CMK (cell line): ENCODE results near the gene L1TD1.
"Not testable (repeated sequence)": the region's sequence is repeated elsewhere in the genome, so short reads cannot be mapped to it uniquely, and the experiment has no call there.

Experiments used
- DNase-seq: peaks from one replicate; pipeline ENCODE4 v3.0.0-alpha.2; 2010; ENCODE audit warnings: low read depth

The L1TD1 gene

GRCh38 chr1:62237950-62238374, 43.3 kb downstream of the L1TD1 start:
- DNase-seq, result no peak

- no peak for DNase-seq
Measured at GRCh38 chr1:62238507-62238906, 43.9 kb downstream of the L1TD1 start.

DNA sequence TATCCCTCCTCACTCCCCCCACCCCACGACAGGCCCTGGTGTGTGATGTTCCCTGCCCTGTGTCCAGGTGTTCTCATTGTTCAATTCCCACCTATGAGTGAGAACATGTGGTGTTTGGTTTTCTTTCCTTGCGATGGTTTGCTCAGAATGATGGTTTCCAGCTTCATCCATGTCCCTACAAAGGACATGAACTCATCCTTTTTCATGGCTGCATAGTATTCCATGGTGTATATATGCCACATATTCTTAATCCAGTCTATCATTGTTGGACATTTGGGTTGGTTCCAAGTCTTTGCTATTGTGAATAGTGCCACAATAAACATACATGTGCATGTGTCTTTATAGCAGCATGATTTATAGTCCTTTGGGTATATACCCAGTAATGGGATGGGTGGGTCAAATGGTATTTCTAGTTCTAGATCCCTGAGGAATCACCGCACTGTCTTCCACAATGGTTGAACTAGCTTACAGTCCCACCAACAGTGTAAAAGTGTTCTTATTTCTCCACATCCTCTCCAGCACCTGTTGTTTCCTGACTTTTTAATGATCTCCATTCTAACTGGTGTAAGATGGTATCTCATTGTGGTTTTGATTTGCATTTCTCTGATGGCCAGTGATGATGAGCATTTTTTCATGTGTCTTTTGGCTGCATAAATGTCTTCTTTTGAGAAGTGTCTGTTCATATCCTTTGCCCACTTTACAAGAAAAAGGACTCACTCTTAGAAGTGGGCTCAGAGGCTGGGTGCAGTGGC, 45.2 kb downstream of the L1TD1 start:
- not testable (repeated sequence) for DNase-seq

- DNase-seq, result no peak
Measured at GRCh38 chr1:62240651-62241370, 46.2 kb downstream of the L1TD1 start.

DNA sequence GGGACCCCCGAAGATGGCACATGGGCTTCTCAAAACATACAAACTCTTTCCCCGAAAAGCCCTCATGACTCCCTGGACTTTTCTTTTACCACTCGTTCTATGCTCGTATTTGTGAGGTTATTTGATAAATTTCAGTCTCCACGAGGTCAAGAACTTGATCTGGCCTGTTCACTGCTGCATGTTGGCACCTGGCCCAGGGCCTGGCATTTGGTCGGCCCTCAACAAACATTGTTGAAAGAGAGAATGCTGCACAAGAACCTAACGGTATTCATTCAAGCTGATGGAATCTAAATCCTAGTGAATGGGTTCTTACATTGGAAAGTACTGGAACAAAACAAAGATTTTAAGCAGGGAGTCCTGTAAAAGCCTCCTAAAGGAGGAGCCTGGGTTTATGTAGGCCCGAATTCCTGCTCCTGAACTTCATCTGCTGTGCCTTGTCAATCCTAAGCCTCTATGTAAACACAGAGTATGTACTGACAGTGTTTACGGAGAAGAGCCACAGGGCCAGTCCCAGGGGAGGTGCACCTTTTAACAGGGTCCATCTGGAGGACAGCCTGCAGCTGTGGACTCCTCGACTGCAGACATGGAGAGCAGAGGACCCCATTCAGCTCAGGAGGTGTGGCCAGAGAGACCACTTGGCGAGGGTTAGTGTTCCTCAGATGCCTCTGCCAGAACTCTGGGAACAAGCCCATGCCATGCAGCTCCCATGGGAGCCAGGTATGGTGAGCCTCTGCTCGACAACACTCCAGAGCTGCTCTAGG, 46.9 kb downstream of the L1TD1 start:
- no peak for DNase-seq

GRCh38 chr1:62244380-62244779, 49.7 kb downstream of the L1TD1 start:
- DNase-seq, result not testable (repeated sequence)

GRCh38 chr1:62245201-62245600, 50.6 kb downstream of the L1TD1 start:
- no peak for DNase-seq

- DNase-seq, result no peak
Measured at GRCh38 chr1:62247391-62248168, 52.9 kb downstream of the L1TD1 start.

- DNase-seq, result no peak
Measured at GRCh38 chr1:62250126-62250726, 55.6 kb downstream of the L1TD1 start.

DNA sequence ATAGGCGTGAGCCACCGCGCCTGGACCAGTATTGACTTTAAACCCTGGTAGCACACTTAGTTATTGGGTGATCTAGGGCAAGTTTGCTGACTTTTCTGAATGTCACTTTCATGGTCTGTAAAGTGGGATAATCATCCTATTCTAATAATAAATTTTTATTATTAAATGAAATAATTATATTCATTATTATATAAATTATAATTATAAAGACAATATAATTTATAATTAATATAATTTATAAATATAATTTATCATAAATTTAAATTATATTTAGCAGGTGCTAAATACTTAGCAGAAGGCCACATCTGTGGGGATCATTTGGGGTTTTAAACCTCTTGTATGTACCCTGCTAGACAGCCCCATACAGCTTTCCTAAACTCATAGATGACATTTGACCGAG, 64.9 kb downstream of the L1TD1 start:
- no peak for DNase-seq

DNA sequence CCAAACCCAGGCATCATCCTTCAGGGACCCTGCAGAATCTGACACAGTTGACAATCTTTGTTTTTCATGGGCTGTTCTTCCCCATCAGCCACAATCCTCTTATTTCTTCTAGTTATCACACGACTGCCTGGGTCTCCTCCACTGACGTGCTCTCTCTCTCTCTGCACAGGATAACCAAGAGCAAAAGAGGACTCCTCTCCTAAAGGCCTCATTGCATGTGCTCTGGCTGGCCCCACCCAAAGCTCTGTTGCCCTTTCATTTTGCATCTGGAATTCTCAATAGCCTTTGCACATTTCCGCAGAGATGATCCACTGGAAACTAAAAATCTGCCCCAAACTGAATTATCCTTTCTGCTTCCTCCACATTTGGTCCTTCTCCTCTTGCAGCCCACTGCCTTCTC, 66.0 kb downstream of the L1TD1 start:
- DNase-seq, result no peak
